ENCODE data around the gene DROSHA.

DNA sequence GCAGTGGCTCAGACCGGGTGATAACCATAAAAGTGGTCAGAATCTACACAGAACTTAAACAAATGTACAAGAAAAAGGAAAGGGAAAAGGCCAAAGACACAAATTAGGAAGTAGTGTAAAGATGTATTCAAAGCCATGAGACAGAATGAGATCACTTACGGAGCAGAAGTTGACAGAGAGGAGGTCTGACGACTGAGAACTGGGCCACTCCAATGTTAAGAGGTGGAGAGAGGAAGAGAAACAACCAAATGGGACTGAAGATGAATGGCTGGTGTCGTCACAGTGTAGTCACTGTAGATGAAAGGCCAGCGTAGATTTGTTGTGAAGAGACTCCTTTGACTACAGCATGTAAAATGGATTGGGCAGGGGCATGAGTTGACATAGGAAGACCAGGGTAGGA lies 114.4 kb downstream of the DROSHA start:
- TF ChIP-seq SIN3A (IDR thresholded peaks at IDR 0.05; ENCODE audit: borderline replicate concordance, insufficient read depth, low read length), result no peak
- TF ChIP-seq, protein P1, sequence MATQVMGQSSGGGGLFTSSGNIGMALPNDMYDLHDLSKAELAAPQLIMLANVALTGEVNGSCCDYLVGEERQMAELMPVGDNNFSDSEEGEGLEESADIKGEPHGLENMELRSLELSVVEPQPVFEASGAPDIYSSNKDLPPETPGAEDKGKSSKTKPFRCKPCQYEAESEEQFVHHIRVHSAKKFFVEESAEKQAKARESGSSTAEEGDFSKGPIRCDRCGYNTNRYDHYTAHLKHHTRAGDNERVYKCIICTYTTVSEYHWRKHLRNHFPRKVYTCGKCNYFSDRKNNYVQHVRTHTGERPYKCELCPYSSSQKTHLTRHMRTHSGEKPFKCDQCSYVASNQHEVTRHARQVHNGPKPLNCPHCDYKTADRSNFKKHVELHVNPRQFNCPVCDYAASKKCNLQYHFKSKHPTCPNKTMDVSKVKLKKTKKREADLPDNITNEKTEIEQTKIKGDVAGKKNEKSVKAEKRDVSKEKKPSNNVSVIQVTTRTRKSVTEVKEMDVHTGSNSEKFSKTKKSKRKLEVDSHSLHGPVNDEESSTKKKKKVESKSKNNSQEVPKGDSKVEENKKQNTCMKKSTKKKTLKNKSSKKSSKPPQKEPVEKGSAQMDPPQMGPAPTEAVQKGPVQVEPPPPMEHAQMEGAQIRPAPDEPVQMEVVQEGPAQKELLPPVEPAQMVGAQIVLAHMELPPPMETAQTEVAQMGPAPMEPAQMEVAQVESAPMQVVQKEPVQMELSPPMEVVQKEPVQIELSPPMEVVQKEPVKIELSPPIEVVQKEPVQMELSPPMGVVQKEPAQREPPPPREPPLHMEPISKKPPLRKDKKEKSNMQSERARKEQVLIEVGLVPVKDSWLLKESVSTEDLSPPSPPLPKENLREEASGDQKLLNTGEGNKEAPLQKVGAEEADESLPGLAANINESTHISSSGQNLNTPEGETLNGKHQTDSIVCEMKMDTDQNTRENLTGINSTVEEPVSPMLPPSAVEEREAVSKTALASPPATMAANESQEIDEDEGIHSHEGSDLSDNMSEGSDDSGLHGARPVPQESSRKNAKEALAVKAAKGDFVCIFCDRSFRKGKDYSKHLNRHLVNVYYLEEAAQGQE (IDR thresholded peaks at IDR 0.05; ENCODE audit: insufficient read depth in 1 of 2, low read depth in 2 of 2, low read length in 2 of 2), result no peak
